ENCODE measurements around the gene RALGAPB.

GRCh38 chr20:38554986-38555385 is 82.3 kb downstream of the RALGAPB start:
- TF ChIP-seq POLR2A (IDR thresholded peaks at IDR 0.05; ENCODE audit: low read length) (no peak), GATA1 (IDR thresholded peaks at IDR 0.05; ENCODE audit: low read depth, low read length) (no peak)

Measured in erythroblast (primary cell).